H9 (cell line): ENCODE data around the gene VWA8. TPM values are rescaled to one million over a fixed set of nuclear protein-coding genes. Genes with fewer than 3 reads are reported as not detected.

Source experiments
- DNase-seq: peaks from one replicate; pipeline ENCODE4 v3.0.0-alpha.2; 2017
- H2AFZ ChIP-seq: one replicate; pipeline ENCODE4 v1.6.1; 2013; ENCODE audit warnings: mild to moderate bottlenecking, low read length, control low read depth, moderate library complexity
- H2AK5ac ChIP-seq: 2 replicates; pipeline ENCODE4 v1.6.1; 2013; ENCODE audit warnings: low read length, control low read depth, mixed read lengths; ENCODE audit not compliant: insufficient read length
- H2BK120ac ChIP-seq: one replicate; pipeline ENCODE4 v1.6.1; 2013; ENCODE audit warnings: low read depth, mild to moderate bottlenecking, low read length, control low read depth, inconsistent platforms; ENCODE audit not compliant: poor library complexity, severe bottlenecking
- H2BK12ac ChIP-seq: 2 replicates; pipeline ENCODE4 v1.6.1; 2013; ENCODE audit warnings: low read length, control low read depth, mixed read lengths, low read depth; ENCODE audit not compliant: insufficient read length
- H2BK15ac ChIP-seq: 2 replicates; pipeline ENCODE4 v1.6.1; 2013; ENCODE audit warnings: low read depth, low read length, control low read depth
- H2BK20ac ChIP-seq: one replicate; pipeline ENCODE4 v1.6.1; 2013; ENCODE audit warnings: low read depth, mild to moderate bottlenecking, low read length, control low read depth, inconsistent platforms; ENCODE audit not compliant: poor library complexity, severe bottlenecking
- H2BK5ac ChIP-seq: 2 replicates; pipeline ENCODE4 v1.6.1; 2013; ENCODE audit warnings: low read length, control low read depth, mixed read lengths; ENCODE audit not compliant: insufficient read length
- H3K14ac ChIP-seq: 2 replicates; pipeline ENCODE4 v1.6.1; 2013; ENCODE audit warnings: low read length, control low read depth; ENCODE audit not compliant: insufficient read depth
- H3K18ac ChIP-seq: 2 replicates; pipeline ENCODE4 v1.6.1; 2013; ENCODE audit warnings: low read depth, mild to moderate bottlenecking, mixed read lengths, low read length, control low read depth; ENCODE audit not compliant: insufficient read length
- H3K23ac ChIP-seq: 2 replicates; pipeline ENCODE4 v1.6.1; 2013; ENCODE audit warnings: low read length, control low read depth, mixed read lengths, low read depth; ENCODE audit not compliant: insufficient read length
- H3K23me2 ChIP-seq: 2 replicates; pipeline ENCODE4 v1.6.1; 2013; ENCODE audit warnings: low read depth, mild to moderate bottlenecking, mixed read lengths, low read length, control low read depth; ENCODE audit not compliant: insufficient read length, poor library complexity, severe bottlenecking
- H3K27ac ChIP-seq: 2 replicates; pipeline ENCODE4 v1.5.1; 2013; ENCODE audit warnings: low read length, control low read depth, mixed read lengths, low read depth; ENCODE audit not compliant: insufficient read length
- H3K27me3 ChIP-seq: 2 replicates; pipeline ENCODE4 v1.6.1; 2013; ENCODE audit warnings: low read length, control low read depth, inconsistent platforms; ENCODE audit not compliant: insufficient read depth
- H3K4ac ChIP-seq: 2 replicates; pipeline ENCODE4 v1.6.1; 2013; ENCODE audit warnings: low read depth, mild to moderate bottlenecking, control low read depth, inconsistent platforms, low read length, moderate library complexity
- H3K4me1 ChIP-seq: 2 replicates; pipeline ENCODE4 v1.6.1; 2013; ENCODE audit warnings: low read length, control low read depth, inconsistent platforms; ENCODE audit not compliant: insufficient read depth
- H3K4me2 ChIP-seq: 2 replicates; pipeline ENCODE4 v1.6.1; 2013; ENCODE audit warnings: low read length, control low read depth, mixed read lengths; ENCODE audit not compliant: insufficient read length, insufficient read depth
- H3K56ac ChIP-seq: 2 replicates; pipeline ENCODE4 v1.6.1; 2013; ENCODE audit warnings: low read depth, mild to moderate bottlenecking, mixed read lengths, low read length, control low read depth; ENCODE audit not compliant: insufficient read length
- H3K79me1 ChIP-seq: 2 replicates; pipeline ENCODE4 v1.6.1; 2013; ENCODE audit warnings: low read depth, mild to moderate bottlenecking, moderate library complexity, low read length, control low read depth, inconsistent platforms; ENCODE audit not compliant: insufficient read depth, poor library complexity, severe bottlenecking
- H3K79me2 ChIP-seq: 2 replicates; pipeline ENCODE4 v1.6.1; 2013; ENCODE audit warnings: low read length, control low read depth, inconsistent platforms; ENCODE audit not compliant: insufficient read depth
- H3K9ac ChIP-seq: 2 replicates; pipeline ENCODE4 v1.6.1; 2013; ENCODE audit warnings: low read length, control low read depth, mixed read lengths; ENCODE audit not compliant: insufficient read length; ENCODE audit errors: extremely low read depth
- H3K9me3 ChIP-seq: one replicate; pipeline ENCODE4 v1.6.1; 2013; ENCODE audit warnings: low read depth, low read length, inconsistent platforms; ENCODE audit not compliant: control insufficient read depth
- H3T11ph ChIP-seq: one replicate; pipeline ENCODE4 v1.6.1; 2013; ENCODE audit warnings: mild to moderate bottlenecking, low read length, control low read depth, inconsistent platforms
- H4K20me1 ChIP-seq: one replicate; pipeline ENCODE4 v1.6.1; 2013; ENCODE audit not compliant: control insufficient read depth, insufficient read length, insufficient read depth
- H4K5ac ChIP-seq: 2 replicates; pipeline ENCODE4 v1.6.1; 2013; ENCODE audit warnings: low read depth, mild to moderate bottlenecking, mixed read lengths, low read length, control low read depth; ENCODE audit not compliant: insufficient read length
- H4K8ac ChIP-seq: replicated peaks from 2 replicates; pipeline ENCODE4 v1.6.1; 2013; ENCODE audit warnings: low read length, control low read depth, mixed read lengths, low read depth; ENCODE audit not compliant: insufficient read length
- H4K91ac ChIP-seq: 2 replicates; pipeline ENCODE4 v1.6.1; 2013; ENCODE audit warnings: low read depth, mild to moderate bottlenecking, moderate library complexity, mixed read lengths, low read length, control low read depth; ENCODE audit not compliant: insufficient read length
- H3K27ac Mint-ChIP-seq, 3 experiments: 2 replicates in 2 of 3; 3 replicates in 1 of 3; pipeline ENCODE4 v1.8.0; 2020 to 2021; ENCODE audit warnings: mixed read lengths in 3 of 3, mild to moderate bottlenecking in 1 of 3, moderate library complexity in 1 of 3
- H3K27me3 Mint-ChIP-seq: 2 replicates; pipeline ENCODE4 v1.8.0; 2021; ENCODE audit warnings: low read depth, mild to moderate bottlenecking, moderate library complexity, mixed read lengths
- H3K36me3 Mint-ChIP-seq, 3 experiments: 2 replicates in 2 of 3; 3 replicates in 1 of 3; pipeline ENCODE4 v1.8.0; 2020 to 2021; ENCODE audit warnings: low read depth in 3 of 3, mixed read lengths in 3 of 3; ENCODE audit not compliant: insufficient read depth in 1 of 3
- H3K4me1 Mint-ChIP-seq, 2 experiments: 2 replicates each; pipeline ENCODE4 v1.8.0; 2020; ENCODE audit warnings: mixed read lengths in 2 of 2
- H3K4me3 Mint-ChIP-seq, 2 experiments: 2 replicates in 1 of 2; 3 replicates in 1 of 2; pipeline ENCODE4 v1.8.0; 2020 to 2021; ENCODE audit warnings: mild to moderate bottlenecking in 2 of 2, mixed read lengths in 2 of 2, moderate library complexity in 1 of 2
- H3K9me3 Mint-ChIP-seq, 2 experiments: 2 replicates in 1 of 2; 3 replicates in 1 of 2; pipeline ENCODE4 v1.8.0; 2020; ENCODE audit warnings: mild to moderate bottlenecking in 2 of 2, mixed read lengths in 2 of 2, moderate library complexity in 1 of 2
- WGBS: extraction: QIAGEN DNeasy Blood & Tissue Kit; methylation state at CpG from one replicate; pipeline ENCODE4 v1.1.7; 2013; ENCODE audit warnings: missing lambda C conversion rate, low lambda C conversion rate, mixed read lengths; ENCODE audit not compliant: insufficient read length; ENCODE audit errors: extremely low coverage; 5-methylcytosine and 5-hydroxymethylcytosine counted together
- total RNA-seq: library from RNA; stranded (reverse); gene quantifications from 2 replicates; pipeline ENCODE4 v1.2.1, GENCODE V29; 2021
- TF ChIP-seq, protein P1 (sequence below): fragments of 200-600 bp; sonication (generic); conservative IDR thresholded peaks from 3 replicates; pipeline ENCODE4 v1.8.0; 2021; ENCODE audit warnings: antibody characterized with exemption, mild to moderate bottlenecking

Gene VWA8
- total RNA-seq, 1 experiment from 2014 or later = 17.4 TPM

DNA sequence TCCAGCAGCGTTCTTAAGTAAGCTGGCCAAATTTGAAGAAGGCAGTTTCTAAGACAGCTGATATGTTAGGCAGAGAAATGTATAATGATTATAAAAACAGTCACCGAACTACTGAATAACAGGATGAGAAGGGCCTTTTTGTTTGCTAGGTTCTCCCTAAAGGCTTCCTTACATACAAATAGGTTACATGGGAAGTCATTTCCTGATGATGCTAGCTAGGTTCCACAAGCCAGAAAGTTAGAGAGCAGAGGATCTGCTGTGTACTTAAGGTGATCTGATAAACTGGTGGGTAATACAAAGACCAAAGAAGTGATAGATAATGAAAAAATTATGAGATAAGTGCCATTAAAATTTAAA lies 139.7 kb downstream of the VWA8 start:
- Histone ChIP-seq H3K4ac (no peak overlapping the region), H3K9ac (no peak overlapping the region), H3K4me2 (no peak overlapping the region), H4K8ac (no peak overlapping the region), H3K79me2 (no peaks in the 10 kb centered on the region), H3K9me3 (no peaks in the 10 kb centered on the region), H3K56ac (no peak overlapping the region), H3T11ph (no peak overlapping the region), H2BK12ac (no peak overlapping the region), H4K20me1 (no peaks in the 10 kb centered on the region), H2BK15ac (no peak overlapping the region), H3K27me3 (no peaks in the 10 kb centered on the region), H3K27ac (no peak overlapping the region), H4K91ac (no peak overlapping the region), H2AK5ac (no peak overlapping the region), H2BK5ac (no peak overlapping the region), H2AFZ (no peak overlapping the region), H2BK20ac (no peak overlapping the region), H3K14ac (no peak overlapping the region), H4K5ac (no peak overlapping the region), H3K4me1 (peaks cover 3% of the 10 kb centered on the region; the same call in 1 of the 2 replicates), H3K18ac (no peak overlapping the region), H3K79me1 (no peaks in the 10 kb centered on the region), H3K23me2 (no peaks in the 10 kb centered on the region), H2BK120ac (no peak overlapping the region), H3K23ac (no peak overlapping the region)
- no CpG with 5 or more reads among the region's 2 CpGs for WGBS
- Mint-ChIP-seq H3K4me3 (no peak overlapping the region), H3K4me1 (peaks cover 9 to 10% of the 10 kb centered on the region in 2 experiments), H3K9me3 (no peaks in the 10 kb centered on the region), H3K27ac (no peak overlapping the region), H3K36me3 (peaks cover 1 to 16% (median 1%) of the 10 kb centered on the region in 3 experiments; a peak in 6 of 7 replicates), H3K27me3 (no peaks in the 10 kb centered on the region)
- TF ChIP-seq, protein P1, sequence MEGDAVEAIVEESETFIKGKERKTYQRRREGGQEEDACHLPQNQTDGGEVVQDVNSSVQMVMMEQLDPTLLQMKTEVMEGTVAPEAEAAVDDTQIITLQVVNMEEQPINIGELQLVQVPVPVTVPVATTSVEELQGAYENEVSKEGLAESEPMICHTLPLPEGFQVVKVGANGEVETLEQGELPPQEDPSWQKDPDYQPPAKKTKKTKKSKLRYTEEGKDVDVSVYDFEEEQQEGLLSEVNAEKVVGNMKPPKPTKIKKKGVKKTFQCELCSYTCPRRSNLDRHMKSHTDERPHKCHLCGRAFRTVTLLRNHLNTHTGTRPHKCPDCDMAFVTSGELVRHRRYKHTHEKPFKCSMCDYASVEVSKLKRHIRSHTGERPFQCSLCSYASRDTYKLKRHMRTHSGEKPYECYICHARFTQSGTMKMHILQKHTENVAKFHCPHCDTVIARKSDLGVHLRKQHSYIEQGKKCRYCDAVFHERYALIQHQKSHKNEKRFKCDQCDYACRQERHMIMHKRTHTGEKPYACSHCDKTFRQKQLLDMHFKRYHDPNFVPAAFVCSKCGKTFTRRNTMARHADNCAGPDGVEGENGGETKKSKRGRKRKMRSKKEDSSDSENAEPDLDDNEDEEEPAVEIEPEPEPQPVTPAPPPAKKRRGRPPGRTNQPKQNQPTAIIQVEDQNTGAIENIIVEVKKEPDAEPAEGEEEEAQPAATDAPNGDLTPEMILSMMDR = no peak
- no peak for DNase-seq
